Calu3 (cell line): ENCODE measurements around the gene EXOC2. TPM values are rescaled to one million over a fixed set of nuclear protein-coding genes. Genes with fewer than 3 reads are reported as not detected.

Experiments used
- BruUV-seq: library from RNA; stranded (reverse); fragments of 400-500 nt; replicated peaks from 2 replicates; lab custom pipeline; 2021; lab: Mats Ljungman, UMichigan
- CTCF ChIA-PET: fragments of 300-600 bp; sonication (Branson Sonifier 250); formaldehyde crosslinking; loops from one replicate; lab custom pipeline; 2022; ENCODE audit warnings: antibody characterized with exemption; lab: Charles Lee
- DNase-seq: peaks from one replicate; pipeline ENCODE4 v3.0.0; 2022
- H3K27ac Mint-ChIP-seq: one replicate; pipeline ENCODE4 v1.8.0; 2022; ENCODE audit warnings: mixed read lengths; ENCODE audit not compliant: unreplicated experiment
- H3K27me3 Mint-ChIP-seq: one replicate; pipeline ENCODE4 v1.8.0; 2022; ENCODE audit warnings: mixed read lengths; ENCODE audit not compliant: unreplicated experiment
- H3K36me3 Mint-ChIP-seq: one replicate; pipeline ENCODE4 v1.8.0; 2022; ENCODE audit warnings: mild to moderate bottlenecking, moderate library complexity, mixed read lengths; ENCODE audit not compliant: insufficient read depth, unreplicated experiment
- H3K4me1 Mint-ChIP-seq: one replicate; pipeline ENCODE4 v1.8.0; 2022; ENCODE audit warnings: mild to moderate bottlenecking, low read depth, mixed read lengths; ENCODE audit not compliant: unreplicated experiment
- H3K4me3 Mint-ChIP-seq: one replicate; pipeline ENCODE4 v1.8.0; 2022; ENCODE audit warnings: mild to moderate bottlenecking, low read depth, moderate library complexity, mixed read lengths; ENCODE audit not compliant: unreplicated experiment
- H3K9me3 Mint-ChIP-seq: one replicate; pipeline ENCODE4 v1.8.0; 2022; ENCODE audit warnings: low read depth, mixed read lengths; ENCODE audit not compliant: unreplicated experiment
- CTCF ChIP-seq: fragments of 200-600 bp; IDR thresholded peaks from one replicate; pipeline ENCODE4 v1.8.0; 2022; ENCODE audit warnings: antibody characterized with exemption; ENCODE audit not compliant: unreplicated experiment
- intact Hi-C: fragments of 100-400 bp; cut with micrococcal nuclease; formaldehyde crosslinking; loops from one replicate; pipeline ENCODE4 v1.10.0; 2022; ENCODE audit not compliant: unreplicated experiment
- total RNA-seq: library from RNA; stranded (reverse); gene quantifications from 2 replicates; pipeline ENCODE4 v1.2.3, GENCODE V29; 2022

Gene EXOC2
- total RNA-seq, 1 experiment from 2014 or later: 13.2 TPM

DNA sequence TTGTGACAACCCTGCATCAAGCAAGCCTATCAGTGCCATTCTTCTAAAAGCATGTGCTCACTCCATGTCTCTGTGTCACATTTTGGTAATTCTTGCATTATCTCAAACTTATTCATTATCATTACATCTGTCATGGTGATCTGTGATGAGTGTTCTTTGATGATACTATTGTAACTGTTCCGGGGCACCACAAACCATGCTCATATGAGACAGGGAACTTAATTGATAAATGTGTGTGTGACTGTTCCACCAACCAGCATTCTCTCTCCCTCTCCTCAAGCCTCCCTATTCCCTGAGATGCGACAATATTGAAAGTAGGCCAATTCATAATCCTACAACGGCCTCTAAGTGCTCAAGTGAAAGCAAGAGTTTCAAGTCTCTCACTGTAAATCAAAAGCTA, 40.1 kb downstream of the EXOC2 start:
- no TSS peak for BruUV-seq
- H3K36me3 Mint-ChIP-seq: no peaks in the 10 kb centered on the region
- intact Hi-C loops: no loop called here
- no peak overlapping the region for H3K27ac Mint-ChIP-seq
- no peak for TF ChIP-seq CTCF
- no peak overlapping the region for H3K4me3 Mint-ChIP-seq
- no peaks in the 10 kb centered on the region for H3K4me1 Mint-ChIP-seq
- CTCF ChIA-PET: no interaction called here
- no peak for DNase-seq
- no peaks in the 10 kb centered on the region for H3K27me3 Mint-ChIP-seq
- no peaks in the 10 kb centered on the region for H3K9me3 Mint-ChIP-seq

DNA sequence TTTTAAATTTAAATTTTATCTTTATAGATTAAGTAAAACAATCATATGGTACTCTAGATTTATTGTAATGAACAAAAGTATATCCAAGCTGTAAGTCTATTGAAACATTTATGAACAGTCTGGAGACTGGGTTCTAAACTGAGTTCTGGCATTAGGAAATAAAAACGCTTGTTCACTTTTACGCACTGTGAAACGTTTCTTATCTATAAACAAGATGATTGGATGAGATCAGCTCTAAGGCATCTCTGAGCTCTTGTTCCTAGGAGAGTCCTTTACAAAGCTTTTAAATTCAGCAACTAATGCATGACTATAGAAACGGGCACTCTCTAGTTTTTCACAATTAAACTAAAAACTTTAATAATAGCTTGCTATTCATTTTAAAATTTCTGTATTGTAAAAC, 42.8 kb downstream of the EXOC2 start:
- Mint-ChIP-seq H3K9me3 (no peaks in the 10 kb centered on the region), H3K27me3 (no peaks in the 10 kb centered on the region), H3K27ac (no peak overlapping the region), H3K36me3 (no peaks in the 10 kb centered on the region), H3K4me3 (no peak overlapping the region), H3K4me1 (no peaks in the 10 kb centered on the region)
- CTCF ChIA-PET: no interaction called here
- no TSS peak for BruUV-seq
- no peak for TF ChIP-seq CTCF
- intact Hi-C loops: no loop called here
- DNase-seq: no peak

DNA sequence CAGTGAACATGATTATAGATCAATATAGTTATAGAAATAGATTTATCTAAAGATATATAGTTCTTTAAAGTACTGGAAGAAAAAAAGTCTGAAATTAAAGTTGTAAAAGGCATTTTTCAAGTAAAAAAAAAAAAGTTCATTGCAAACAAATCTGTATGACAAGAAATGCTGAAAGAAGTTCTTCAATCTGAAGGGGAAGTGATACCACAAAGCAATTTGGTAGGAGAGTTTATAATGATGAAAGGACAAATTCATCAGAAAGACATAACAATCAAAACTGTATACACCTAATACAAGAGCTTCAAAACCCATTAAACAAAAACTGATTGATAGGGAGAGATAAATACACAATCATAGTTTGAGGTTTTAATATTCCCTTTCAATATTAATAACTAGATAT, 50.1 kb downstream of the EXOC2 start:
- Mint-ChIP-seq H3K4me1 (no peaks in the 10 kb centered on the region), H3K4me3 (no peak overlapping the region), H3K27ac (no peak overlapping the region), H3K9me3 (no peaks in the 10 kb centered on the region), H3K27me3 (no peaks in the 10 kb centered on the region), H3K36me3 (no peaks in the 10 kb centered on the region)
- no peak for TF ChIP-seq CTCF
- no peak for DNase-seq
- intact Hi-C loops: no loop called here
- BruUV-seq: no TSS peak
- CTCF ChIA-PET: no interaction called here

DNA sequence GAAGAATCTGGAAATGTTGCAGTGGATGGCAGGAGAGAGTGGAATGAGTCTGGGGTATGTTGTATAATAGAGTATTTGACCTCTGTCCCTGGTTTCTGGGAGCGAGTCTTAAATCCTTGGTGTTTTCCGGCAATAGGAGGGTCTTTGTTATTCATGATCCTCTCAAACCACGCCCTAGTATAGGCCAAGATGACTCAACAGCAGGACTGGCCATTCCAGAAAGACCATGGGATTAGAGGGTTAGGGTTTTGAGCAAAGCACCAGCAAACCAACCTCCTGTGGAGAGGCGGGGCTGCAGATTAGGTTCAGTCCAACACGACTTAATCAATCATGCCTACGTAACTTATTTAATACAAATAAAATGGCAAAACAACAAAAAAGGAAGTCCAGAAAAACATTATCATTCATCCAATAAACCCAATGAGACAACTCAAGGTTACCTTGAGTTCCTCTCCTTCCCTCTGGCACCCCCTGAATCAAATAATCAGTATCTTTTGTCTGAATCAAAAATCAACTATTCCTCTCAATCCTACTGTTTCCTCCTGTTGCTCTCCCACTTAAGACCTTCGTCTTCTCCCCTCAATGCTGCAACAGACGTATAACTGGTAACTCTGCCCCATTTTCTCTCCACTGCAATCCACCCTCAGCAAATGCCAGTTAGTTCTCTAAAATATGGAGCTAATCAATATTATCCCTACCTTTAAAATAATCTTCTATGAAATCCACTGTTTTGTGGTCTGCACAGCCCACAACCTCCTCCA, 51.5 kb downstream of the EXOC2 start:
- no peaks in the 10 kb centered on the region for H3K4me1 Mint-ChIP-seq
- BruUV-seq: no TSS peak
- DNase-seq: no peak
- no peaks in the 10 kb centered on the region for H3K27me3 Mint-ChIP-seq
- no peak overlapping the region for H3K27ac Mint-ChIP-seq
- CTCF ChIA-PET: no interaction called here
- intact Hi-C loops: no loop called here
- no peaks in the 10 kb centered on the region for H3K9me3 Mint-ChIP-seq
- H3K36me3 Mint-ChIP-seq: peaks cover 3% of the 10 kb centered on the region
- H3K4me3 Mint-ChIP-seq: no peak overlapping the region
- no peak for TF ChIP-seq CTCF
